Activated naive CD8-positive, alpha-beta T cell treated with anti-CD3 and anti-CD28 coated beads, Interleukin-2, amount 10 ng/mL, durations not matched to agents 7 days and 5 days (primary cell): ENCODE measurements around the gene LASP1NB.
A peak's percentile ranks its signal among the peaks of the same experiment; 100 is the strongest.

Experiments used
- ATAC-seq: fragments of 150-1000 bp; cut with Tn5 transposase; one replicate; pipeline ENCODE4 v1.10.0; 2021; ENCODE audit warnings: low read depth, moderate library complexity
- POLR2A ChIA-PET: fragments of 350-600 bp; sonication (Branson Sonifier 250); formaldehyde crosslinking; loops from one replicate; lab custom pipeline; 2021; ENCODE audit warnings: antibody characterized with exemption; lab: Charles Lee
- DNase-seq: peaks from one replicate; pipeline ENCODE4 v3.0.0; 2021
- H3K27ac Mint-ChIP-seq: one replicate; pipeline ENCODE4 v1.8.0; 2022; ENCODE audit warnings: mild to moderate bottlenecking, mixed read lengths
- H3K27me3 Mint-ChIP-seq: one replicate; pipeline ENCODE4 v1.8.0; 2022; ENCODE audit warnings: mild to moderate bottlenecking, moderate library complexity, mixed read lengths
- H3K36me3 Mint-ChIP-seq: one replicate; pipeline ENCODE4 v1.8.0; 2021; ENCODE audit warnings: mild to moderate bottlenecking, mixed read lengths
- H3K4me1 Mint-ChIP-seq: one replicate; pipeline ENCODE4 v1.8.0; 2021; ENCODE audit warnings: mixed read lengths
- H3K4me3 Mint-ChIP-seq: one replicate; pipeline ENCODE4 v1.8.0; 2022; ENCODE audit warnings: mild to moderate bottlenecking, moderate library complexity, mixed read lengths
- H3K9me3 Mint-ChIP-seq: one replicate; pipeline ENCODE4 v1.8.0; 2021; ENCODE audit warnings: mixed read lengths

Gene LASP1NB

DNA sequence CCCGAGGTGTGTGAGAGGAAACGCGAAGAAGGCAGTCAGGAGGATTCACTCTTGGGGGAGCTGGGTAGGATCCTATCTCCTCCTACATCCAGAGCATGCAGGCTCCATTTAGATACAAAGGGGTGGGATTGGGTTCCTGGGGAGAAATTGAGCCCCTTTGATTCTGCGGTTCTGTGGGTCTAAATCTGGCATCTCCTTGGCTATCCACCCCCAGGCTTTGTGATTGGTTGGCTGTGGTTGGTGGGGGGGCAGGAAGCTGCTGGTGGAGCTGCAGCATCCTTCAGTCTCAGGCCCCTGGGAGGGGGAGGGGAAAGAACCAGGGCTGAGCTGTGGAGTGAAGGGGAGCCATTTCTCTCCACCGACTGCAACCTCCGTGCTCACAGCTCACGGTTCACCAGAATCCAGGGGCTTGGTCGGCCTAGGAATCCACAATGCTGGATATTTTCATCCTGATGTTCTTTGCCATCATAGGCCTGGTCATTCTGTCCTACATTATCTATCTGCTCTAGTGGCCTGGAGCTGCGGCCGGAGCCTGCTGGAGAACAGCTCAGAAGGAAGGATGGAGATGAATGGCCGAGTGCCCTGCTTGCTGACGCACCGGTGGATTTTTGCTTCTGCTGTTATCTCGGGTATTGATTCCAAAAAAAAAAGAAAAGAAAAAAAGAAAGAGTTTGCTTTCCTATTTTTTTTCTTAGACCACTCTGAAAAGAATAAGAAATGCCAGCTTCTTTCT lies at the start of gene LASP1NB:
TSS of gene LASP1NB (plus strand) at position 352 of the 733 bp plus-strand sequence.
- Mint-ChIP-seq H3K4me1 (peaks cover 38% of the 10 kb centered on the region), H3K36me3 (peaks cover 4% of the 10 kb centered on the region), H3K27me3 (no peaks in the 10 kb centered on the region), H3K9me3 (no peaks in the 10 kb centered on the region), H3K27ac (peak within 1 kb of the TSS; percentile 78), H3K4me3 (peak within 1 kb of the TSS; percentile 72)
- DNase-seq (peak; percentile 78), ATAC-seq (peak; percentile 86)
- POLR2A ChIA-PET, result interaction anchor here (0.5 to 2.2 kb wide), 26 partner anchors 9 to 555 kb away, joined by 3 to 12 read pairs (median 4); partner anchors contain the start of genes FBXO47, LASP1 and RPL23

DNA sequence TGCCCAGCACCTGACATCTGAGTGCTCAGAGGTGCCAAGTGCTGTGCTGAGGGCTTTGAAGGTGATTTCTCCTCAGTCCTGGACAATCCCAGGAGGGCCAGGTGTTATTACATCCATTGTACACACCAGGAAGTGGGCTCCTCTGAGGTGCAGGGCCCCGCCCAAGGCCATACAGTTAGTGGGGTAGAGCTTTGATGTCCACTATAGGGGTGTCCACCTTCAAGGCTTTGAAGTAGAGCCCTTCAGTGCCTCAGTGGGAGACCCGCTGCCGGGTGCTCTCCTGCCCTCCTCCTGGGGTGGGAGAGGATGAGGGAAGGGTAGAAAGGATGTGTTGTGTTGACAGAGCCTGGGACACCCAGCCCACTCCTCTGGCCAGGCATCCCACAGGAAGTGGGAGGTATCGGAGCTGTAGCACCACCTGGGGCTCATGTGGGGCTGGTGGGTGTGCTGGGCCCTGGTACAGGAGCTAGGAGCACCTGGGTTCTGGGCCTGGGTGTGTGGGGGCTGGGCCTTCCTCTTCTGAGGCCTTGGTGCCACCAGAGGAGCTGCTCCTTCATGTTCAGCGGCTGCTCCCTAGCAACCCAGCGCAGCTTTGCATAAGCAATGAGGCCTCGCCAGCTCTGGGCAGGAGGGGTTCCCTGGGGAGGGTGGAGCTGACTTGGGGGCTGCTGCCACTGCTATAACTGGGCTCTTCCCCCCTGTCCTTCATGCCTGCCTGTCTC lies 48.1 kb upstream of the LASP1NB start:
- Mint-ChIP-seq H3K36me3 (peaks cover 41% of the 10 kb centered on the region), H3K27me3 (no peaks in the 10 kb centered on the region), H3K4me1 (peaks cover 89% of the 10 kb centered on the region), H3K27ac (peak overlapping the region; percentile 72), H3K4me3 (peak overlapping the region; percentile 66), H3K9me3 (no peaks in the 10 kb centered on the region)
- peak; percentile 63 for DNase-seq
- POLR2A ChIA-PET, result interaction anchor here (0.9 to 6.1 kb wide), 11 partner anchors 7 to 322 kb away, joined by 3 to 81 read pairs (median 5); partner anchors contain the start of genes LASP1, LASP1NB, RPL19 and RPL23
- ATAC-seq, result peak; percentile 65

GRCh38 chr17:38879878-38880665 lies 45.3 kb upstream of the LASP1NB start:
- DNase-seq (no peak), ATAC-seq (peak; percentile 28)
- Mint-ChIP-seq H3K9me3 (no peaks in the 10 kb centered on the region), H3K36me3 (peaks cover 48% of the 10 kb centered on the region), H3K27me3 (no peaks in the 10 kb centered on the region), H3K4me3 (peak overlapping the region; percentile 80), H3K27ac (peak overlapping the region; percentile 89), H3K4me1 (peaks cover 86% of the 10 kb centered on the region)
- POLR2A ChIA-PET, result interaction anchor here (0.9 to 6.1 kb wide), 6 partner anchors 10 to 64 kb away, joined by 3 to 81 read pairs (median 9); partner anchors contain the start of genes LASP1 and RPL23

GRCh38 chr17:38881600-38882191 lies 43.7 kb upstream of the LASP1NB start:
- Mint-ChIP-seq H3K9me3 (no peaks in the 10 kb centered on the region), H3K27me3 (no peaks in the 10 kb centered on the region), H3K36me3 (peaks cover 61% of the 10 kb centered on the region), H3K27ac (peak overlapping the region; percentile 89), H3K4me3 (peak overlapping the region; percentile 80), H3K4me1 (peaks cover 87% of the 10 kb centered on the region)
- POLR2A ChIA-PET, result interaction anchor here (0.6 to 6.1 kb wide), 10 partner anchors 8 to 272 kb away, joined by 3 to 81 read pairs (median 4); partner anchors contain the start of genes LASP1, LASP1NB and RPL23
- peak; percentile 70 for DNase-seq
- peak; percentile 48 for ATAC-seq

GRCh38 chr17:38882870-38883269 lies 42.5 kb upstream of the LASP1NB start:
- Mint-ChIP-seq H3K27me3 (no peaks in the 10 kb centered on the region), H3K4me3 (peak overlapping the region; percentile 80), H3K36me3 (peaks cover 61% of the 10 kb centered on the region), H3K4me1 (peaks cover 88% of the 10 kb centered on the region), H3K9me3 (no peaks in the 10 kb centered on the region), H3K27ac (peak overlapping the region; percentile 89)
- ATAC-seq, result no peak
- no peak for DNase-seq
- POLR2A ChIA-PET, result interaction anchor here (1.1 to 6.1 kb wide), 4 partner anchors 10 to 43 kb away, joined by 3 to 81 read pairs (median 28); partner anchors contain the start of genes LASP1, LASP1NB and RPL23

DNA sequence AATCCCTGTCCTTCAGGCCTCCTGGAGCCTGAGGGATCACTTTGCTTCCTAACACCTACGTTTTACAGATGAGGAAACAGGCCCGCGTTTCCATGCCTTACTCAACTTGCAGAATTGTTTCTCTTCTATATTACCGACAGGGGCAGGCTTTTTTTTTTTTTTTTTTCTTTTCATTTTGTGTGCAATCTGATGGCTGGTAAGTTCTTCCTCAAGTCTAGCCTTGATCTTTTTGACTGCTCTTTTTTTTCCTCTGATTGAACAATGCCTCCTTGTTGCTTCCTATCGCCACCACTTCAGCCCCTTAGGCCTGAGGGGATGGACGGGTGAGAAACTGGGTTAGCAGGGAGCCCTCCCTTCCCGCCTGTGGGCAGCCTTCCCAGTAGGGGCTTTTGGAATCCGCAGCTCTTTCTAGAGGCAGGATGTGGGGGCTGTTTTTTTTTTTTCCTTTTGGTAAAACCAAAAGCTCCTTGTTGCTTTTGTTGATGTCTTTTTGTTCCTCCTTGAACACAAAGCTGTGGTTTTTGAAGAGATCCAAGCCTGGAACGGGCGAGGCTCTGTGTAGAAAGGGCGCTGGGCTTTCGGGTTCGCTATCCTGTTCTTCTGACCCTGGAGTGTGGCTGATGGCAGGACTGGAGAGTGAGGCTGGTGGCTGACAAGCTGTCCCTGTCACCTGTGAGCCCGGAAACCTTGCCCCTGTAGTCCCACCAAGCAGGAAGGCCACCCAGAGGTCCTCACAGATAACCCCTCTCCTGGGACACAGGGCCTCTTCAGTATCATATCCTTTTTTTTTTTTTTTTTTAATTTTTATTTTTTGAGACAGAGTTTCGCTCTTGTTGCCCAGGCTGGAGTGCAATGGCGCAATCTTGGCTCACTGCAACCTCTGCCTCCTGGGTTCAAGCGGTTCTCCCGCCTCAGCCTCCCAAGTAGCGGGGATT lies 41.6 kb upstream of the LASP1NB start:
- peaks cover 55% of the 10 kb centered on the region for H3K36me3 Mint-ChIP-seq
- peak overlapping the region; percentile 89 for H3K27ac Mint-ChIP-seq
- peaks cover 87% of the 10 kb centered on the region for H3K4me1 Mint-ChIP-seq
- H3K27me3 Mint-ChIP-seq, result no peaks in the 10 kb centered on the region
- peak overlapping the region; percentile 80 for H3K4me3 Mint-ChIP-seq
- DNase-seq (no peak), ATAC-seq (peak; percentile 7)
- POLR2A ChIA-PET, result interaction anchor here (0.6 to 5.3 kb wide), 8 partner anchors 9 to 281 kb away, joined by 3 to 58 read pairs (median 14); partner anchors contain the start of genes LASP1, LASP1NB and RPL23
- no peaks in the 10 kb centered on the region for H3K9me3 Mint-ChIP-seq

GRCh38 chr17:38885044-38885727 lies 40.2 kb upstream of the LASP1NB start:
- ATAC-seq (no peak), DNase-seq (no peak)
- POLR2A ChIA-PET, result interaction anchor here (0.7 to 5.3 kb wide), 7 partner anchors 9 to 73 kb away, joined by 4 to 58 read pairs (median 8); partner anchors contain the start of genes LASP1, LASP1NB and RPL23
- Mint-ChIP-seq H3K27me3 (no peaks in the 10 kb centered on the region), H3K27ac (peak overlapping the region; percentile 77), H3K36me3 (peaks cover 53% of the 10 kb centered on the region), H3K9me3 (no peaks in the 10 kb centered on the region), H3K4me1 (peaks cover 89% of the 10 kb centered on the region), H3K4me3 (peak overlapping the region; percentile 61)

- no peaks in the 10 kb centered on the region for H3K9me3 Mint-ChIP-seq
- peak overlapping the region; percentile 61 for H3K4me3 Mint-ChIP-seq
- H3K36me3 Mint-ChIP-seq, result peaks cover 50% of the 10 kb centered on the region
- H3K27ac Mint-ChIP-seq, result peak overlapping the region; percentile 77
- POLR2A ChIA-PET, result interaction anchor here (0.5 to 5.3 kb wide), 9 partner anchors 8 to 91 kb away, joined by 3 to 58 read pairs (median 4); partner anchors contain the start of genes LASP1 and RPL23
- ATAC-seq (no peak), DNase-seq (no peak)
- H3K27me3 Mint-ChIP-seq, result no peaks in the 10 kb centered on the region
- peaks cover 89% of the 10 kb centered on the region for H3K4me1 Mint-ChIP-seq
Observed at GRCh38 chr17:38885728-38886642, 39.4 kb upstream of the LASP1NB start.

- POLR2A ChIA-PET, result interaction anchor here (1.0 to 5.3 kb wide), 6 partner anchors 9 to 32 kb away, joined by 3 to 58 read pairs (median 10); partner anchors contain the start of genes LASP1 and RPL23
- H3K4me3 Mint-ChIP-seq, result peak overlapping the region; percentile 61
- no peaks in the 10 kb centered on the region for H3K27me3 Mint-ChIP-seq
- DNase-seq (no peak), ATAC-seq (no peak)
- peak overlapping the region; percentile 77 for H3K27ac Mint-ChIP-seq
- H3K9me3 Mint-ChIP-seq, result no peaks in the 10 kb centered on the region
- H3K4me1 Mint-ChIP-seq, result peaks cover 88% of the 10 kb centered on the region
- H3K36me3 Mint-ChIP-seq, result peaks cover 44% of the 10 kb centered on the region
Observed at GRCh38 chr17:38886643-38887010, 38.8 kb upstream of the LASP1NB start.

DNA sequence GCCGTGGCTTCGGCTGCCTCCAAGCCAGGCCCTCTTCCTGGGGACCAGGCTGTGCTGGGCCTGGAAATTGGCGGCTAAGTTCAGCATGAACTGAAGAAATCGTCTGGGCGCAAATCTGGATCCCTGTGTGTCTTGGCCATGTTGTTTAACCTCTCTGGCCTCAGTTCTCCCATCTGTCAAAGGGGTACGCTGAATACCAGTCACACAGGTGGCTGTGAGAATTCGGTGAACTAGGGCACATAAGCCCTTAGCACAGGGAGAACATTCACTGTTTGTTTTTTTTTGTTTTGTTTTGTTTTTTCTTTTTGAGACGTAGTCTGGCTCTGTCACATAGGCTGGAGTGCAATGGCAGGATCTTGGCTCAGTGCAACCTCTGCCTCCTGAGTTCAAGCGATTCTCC lies 36.6 kb upstream of the LASP1NB start:
- H3K36me3 Mint-ChIP-seq, result peaks cover 30% of the 10 kb centered on the region
- no peak for ATAC-seq
- H3K9me3 Mint-ChIP-seq, result no peaks in the 10 kb centered on the region
- no peak for DNase-seq
- peak overlapping the region; percentile 19 for H3K4me3 Mint-ChIP-seq
- H3K4me1 Mint-ChIP-seq, result peaks cover 86% of the 10 kb centered on the region
- no peaks in the 10 kb centered on the region for H3K27me3 Mint-ChIP-seq
- H3K27ac Mint-ChIP-seq, result peak overlapping the region; percentile 62
- POLR2A ChIA-PET, result interaction anchor here (1.0 to 5.3 kb wide), 3 partner anchors 11 to 17 kb away, joined by 4 to 58 read pairs (median 8); partner anchors contain the start of gene LASP1
